Measurements from ENCODE around the gene ZNF611. TPM values are rescaled to one million over a fixed set of nuclear protein-coding genes. Genes with fewer than 3 reads are reported as not detected.

Gene ZNF611
- total and polyA plus RNA-seq, 9 of the 15 experiments (the other 6 are each of a cell fraction or from before 2014, with no cell fraction given), result 3.7 to 29.6 (median 12.8) TPM

GRCh38 chr19:52734893-52735661 is at the start of gene ZNF611 (continued):
- TF ChIP-seq AFF1 (IDR thresholded peaks at IDR 0.05; ENCODE audit: low read depth in 1 of 2, partially characterized antibody in 2 of 2) (no peak), ZNF695 (CRISPR knock-in tag; IDR thresholded peaks at IDR 0.05) (no peak), ATF7 (IDR thresholded peaks at IDR 0.05) (peak; percentile 65), THAP7 (CRISPR knock-in tag; IDR thresholded peaks at IDR 0.05) (no peak), WHSC1 (IDR thresholded peaks at IDR 0.05; ENCODE audit: low read length) (no peak), TCFL5 (CRISPR knock-in tag; conservative IDR thresholded peaks at IDR 0.05) (no peak), BMI1 (IDR thresholded peaks at IDR 0.05; ENCODE audit: low read length) (no peak), TAF7 (tag; IDR thresholded peaks at IDR 0.05) (0 out of 2 replicates have a peak, but pooled peaks have one; percentile 40), CBFB (CRISPR knock-in tag; IDR thresholded peaks at IDR 0.05) (no peak), PCBP1 (IDR thresholded peaks at IDR 0.05; ENCODE audit: low read depth, low read length, poor library complexity, severe bottlenecking) (no peak), BRD4 (IDR thresholded peaks at IDR 0.05) (no peak), NONO (IDR thresholded peaks at IDR 0.05; ENCODE audit: low read depth in 2 of 2, low read length in 1 of 2) (no peak), CREB5 (CRISPR knock-in tag; IDR thresholded peaks at IDR 0.05) (no peak), DMBX1 (CRISPR knock-in tag; IDR thresholded peaks at IDR 0.05; ENCODE audit: borderline replicate concordance) (no peak), HLTF (IDR thresholded peaks at IDR 0.05) (no peak), MEF2D (tag; conservative IDR thresholded peaks at IDR 0.05; ENCODE audit: low read depth) (no peak), TRIM28 (IDR thresholded peaks at IDR 0.05) (no peak), ARID3B (CRISPR knock-in tag; IDR thresholded peaks at IDR 0.05; ENCODE audit: borderline replicate concordance) (no peak), IRF9 (tag; IDR thresholded peaks at IDR 0.05) (no peak), RNF2 (IDR thresholded peaks at IDR 0.05) (no peak), MAFK (IDR thresholded peaks at IDR 0.05; ENCODE audit: low read length) (no peak)

All from K562 (cell line).